Measurements from ENCODE around the gene PTPRG.

The PTPRG gene

DNA sequence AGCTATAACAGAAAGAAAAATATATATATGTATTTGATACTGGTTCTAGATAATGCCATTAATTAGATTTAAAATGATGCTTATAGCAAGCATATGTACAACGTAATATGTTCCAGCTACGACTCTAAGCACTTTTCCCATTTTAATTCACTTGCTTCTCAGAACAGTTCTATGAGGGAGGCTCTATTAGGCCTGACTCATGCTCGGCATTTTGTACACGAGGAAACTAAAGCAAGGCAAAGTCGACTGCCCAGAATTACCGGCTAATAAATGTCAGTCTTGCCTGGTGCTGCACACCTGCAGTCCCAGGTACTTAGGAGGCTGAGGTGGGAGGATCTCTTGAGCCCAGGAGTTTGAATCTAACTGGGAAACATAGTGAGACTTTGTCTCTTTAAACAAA is 106.0 kb downstream of the PTPRG start:
- H3K27ac ChIP-seq, result no peak overlapping the region
- H3K27me3 ChIP-seq (ENCODE audit: insufficient read depth, low read depth), result no peaks in the 10 kb centered on the region
- H3K9ac ChIP-seq, result no peak overlapping the region
- H3K4me1 ChIP-seq (ENCODE audit: low read depth, poor library complexity, severe bottlenecking), result peaks cover 46% of the 10 kb centered on the region
- H3K36me3 ChIP-seq (ENCODE audit: insufficient read depth), result no peaks in the 10 kb centered on the region
- no peak overlapping the region for H3K4me3 ChIP-seq (IDR thresholded peaks at IDR 0.05; ENCODE audit: insufficient read depth, low read depth, low read length)
- H3K79me2 ChIP-seq (ENCODE audit: insufficient read depth, low read depth), result no peaks in the 10 kb centered on the region
- TF ChIP-seq, protein P1, sequence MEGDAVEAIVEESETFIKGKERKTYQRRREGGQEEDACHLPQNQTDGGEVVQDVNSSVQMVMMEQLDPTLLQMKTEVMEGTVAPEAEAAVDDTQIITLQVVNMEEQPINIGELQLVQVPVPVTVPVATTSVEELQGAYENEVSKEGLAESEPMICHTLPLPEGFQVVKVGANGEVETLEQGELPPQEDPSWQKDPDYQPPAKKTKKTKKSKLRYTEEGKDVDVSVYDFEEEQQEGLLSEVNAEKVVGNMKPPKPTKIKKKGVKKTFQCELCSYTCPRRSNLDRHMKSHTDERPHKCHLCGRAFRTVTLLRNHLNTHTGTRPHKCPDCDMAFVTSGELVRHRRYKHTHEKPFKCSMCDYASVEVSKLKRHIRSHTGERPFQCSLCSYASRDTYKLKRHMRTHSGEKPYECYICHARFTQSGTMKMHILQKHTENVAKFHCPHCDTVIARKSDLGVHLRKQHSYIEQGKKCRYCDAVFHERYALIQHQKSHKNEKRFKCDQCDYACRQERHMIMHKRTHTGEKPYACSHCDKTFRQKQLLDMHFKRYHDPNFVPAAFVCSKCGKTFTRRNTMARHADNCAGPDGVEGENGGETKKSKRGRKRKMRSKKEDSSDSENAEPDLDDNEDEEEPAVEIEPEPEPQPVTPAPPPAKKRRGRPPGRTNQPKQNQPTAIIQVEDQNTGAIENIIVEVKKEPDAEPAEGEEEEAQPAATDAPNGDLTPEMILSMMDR (conservative IDR thresholded peaks at IDR 0.05; ENCODE audit: low read depth, low read length), result no peak
- no peak overlapping the region for H2AFZ ChIP-seq (ENCODE audit: low read depth)
- no peaks in the 10 kb centered on the region for H4K20me1 ChIP-seq (ENCODE audit: insufficient read depth)
- H3K4me2 ChIP-seq, result no peak overlapping the region

- peak overlapping the region; percentile 97; the same call in 1 of the 2 replicates for H3K27ac ChIP-seq
- no peak overlapping the region for H3K4me3 ChIP-seq (IDR thresholded peaks at IDR 0.05; ENCODE audit: insufficient read depth, low read depth, low read length)
- H3K36me3 ChIP-seq (ENCODE audit: insufficient read depth), result no peaks in the 10 kb centered on the region
- H3K79me2 ChIP-seq (ENCODE audit: insufficient read depth, low read depth), result no peaks in the 10 kb centered on the region
- no peaks in the 10 kb centered on the region for H3K27me3 ChIP-seq (ENCODE audit: insufficient read depth, low read depth)
- peak overlapping the region; percentile 99 for H3K4me2 ChIP-seq
- TF ChIP-seq, protein P1 (conservative IDR thresholded peaks at IDR 0.05; ENCODE audit: low read depth, low read length), result no peak
- H4K20me1 ChIP-seq (ENCODE audit: insufficient read depth), result no peaks in the 10 kb centered on the region
- H2AFZ ChIP-seq (ENCODE audit: low read depth), result no peak overlapping the region
- H3K4me1 ChIP-seq (ENCODE audit: low read depth, poor library complexity, severe bottlenecking), result peaks cover 46% of the 10 kb centered on the region
- no peak overlapping the region for H3K9ac ChIP-seq
Measured at GRCh38 chr3:61667814-61668213, 106.4 kb downstream of the PTPRG start.

DNA sequence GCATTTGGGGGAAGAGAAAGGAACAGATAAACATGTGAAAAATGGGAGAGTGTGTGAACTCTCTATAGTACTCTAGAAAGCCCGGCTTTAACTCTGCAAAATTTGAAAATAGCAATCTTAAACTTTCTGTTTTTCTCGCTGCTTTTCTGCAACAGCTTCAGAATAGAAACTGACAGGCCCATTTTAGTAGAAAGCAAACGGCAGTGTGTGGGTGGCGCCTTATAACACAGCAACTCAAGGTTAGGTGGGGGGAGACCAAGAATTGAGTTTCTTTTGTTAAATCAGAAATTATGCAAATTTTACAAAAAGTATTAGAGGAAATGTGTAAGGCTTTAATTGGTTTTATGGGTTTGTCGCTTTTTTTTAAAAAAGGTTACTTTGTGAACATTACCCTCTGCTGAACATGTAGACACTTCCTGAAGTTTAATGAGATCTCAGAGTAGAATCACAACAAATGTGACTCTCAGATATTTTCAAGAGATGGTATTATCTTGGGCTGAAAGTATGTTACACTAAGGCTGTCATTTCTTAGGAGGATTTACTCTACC is 107.0 kb downstream of the PTPRG start:
- H2AFZ ChIP-seq (ENCODE audit: low read depth), result no peak overlapping the region
- peak overlapping the region; percentile 8; the same call in 1 of the 2 replicates for H3K9ac ChIP-seq
- TF ChIP-seq, protein P1 (conservative IDR thresholded peaks at IDR 0.05; ENCODE audit: low read depth, low read length), result no peak
- H3K4me1 ChIP-seq (ENCODE audit: low read depth, poor library complexity, severe bottlenecking), result peaks cover 46% of the 10 kb centered on the region
- H3K4me3 ChIP-seq (IDR thresholded peaks at IDR 0.05; ENCODE audit: insufficient read depth, low read depth, low read length), result no peak overlapping the region
- H3K36me3 ChIP-seq (ENCODE audit: insufficient read depth), result no peaks in the 10 kb centered on the region
- H4K20me1 ChIP-seq (ENCODE audit: insufficient read depth), result no peaks in the 10 kb centered on the region
- H3K79me2 ChIP-seq (ENCODE audit: insufficient read depth, low read depth), result no peaks in the 10 kb centered on the region
- peak overlapping the region; percentile 99 for H3K4me2 ChIP-seq
- no peaks in the 10 kb centered on the region for H3K27me3 ChIP-seq (ENCODE audit: insufficient read depth, low read depth)
- peak overlapping the region; percentile 97 for H3K27ac ChIP-seq

DNA sequence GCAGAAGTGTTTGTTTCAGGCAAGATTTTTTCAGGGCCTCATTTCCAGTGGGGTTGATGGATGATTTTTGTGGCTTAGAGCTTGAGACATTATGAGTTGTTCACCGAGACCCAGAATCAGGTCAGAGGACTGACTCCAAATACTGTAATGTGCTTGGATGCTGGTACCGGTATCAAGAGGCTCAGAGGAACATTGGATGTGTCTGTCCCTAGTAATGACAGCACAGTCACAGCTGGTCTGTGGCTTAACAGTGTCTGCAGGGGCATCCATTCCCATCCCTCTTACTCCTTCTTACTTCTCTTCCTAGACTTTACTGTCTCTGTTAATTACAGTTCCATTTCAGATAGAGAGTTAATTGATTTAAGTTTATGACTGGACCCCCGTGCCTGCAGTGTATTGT is 107.8 kb downstream of the PTPRG start:
- Histone ChIP-seq H4K20me1 (ENCODE audit: insufficient read depth) (no peaks in the 10 kb centered on the region), H3K4me2 (peak overlapping the region; percentile 99), H3K4me1 (ENCODE audit: low read depth, poor library complexity, severe bottlenecking) (peaks cover 46% of the 10 kb centered on the region)

More for the DNA sequence above, 107.8 kb downstream of the PTPRG start:
- Histone ChIP-seq H3K36me3 (ENCODE audit: insufficient read depth) (no peaks in the 10 kb centered on the region), H3K4me3 (IDR thresholded peaks at IDR 0.05; ENCODE audit: insufficient read depth, low read depth, low read length) (no peak overlapping the region), H3K27me3 (ENCODE audit: insufficient read depth, low read depth) (no peaks in the 10 kb centered on the region), H3K9ac (peak overlapping the region; percentile 77; the same call in 1 of the 2 replicates), H2AFZ (ENCODE audit: low read depth) (peak overlapping the region; percentile 16; the same call in 1 of the 2 replicates), H3K79me2 (ENCODE audit: insufficient read depth, low read depth) (no peaks in the 10 kb centered on the region), H3K27ac (peak overlapping the region; percentile 97)
- TF ChIP-seq, protein P1 (conservative IDR thresholded peaks at IDR 0.05; ENCODE audit: low read depth, low read length), result no peak
